ENCODE results near the gene PCDHGB3.
"Not testable (repeated sequence)": the region's sequence is repeated elsewhere in the genome, so short reads cannot be mapped to it uniquely, and the experiment has no call there.

The PCDHGB3 gene

GRCh38 chr5:141359790-141360426, 10.1 kb upstream of the PCDHGB3 start, which contains the start of gene PCDHGB2:
Gene PCDHGB2, plus strand, starts transcription at chr5:141359994. Its CDS starts 142 bp downstream, at chr5:141360136.
- no peak for DNase-seq (ENCODE audit: low read depth, low spot score)
- no CpG with 5 or more reads among the region's 24 CpGs for WGBS (ENCODE audit: insufficient coverage, insufficient read length)
- Histone ChIP-seq H3K36me3 (ENCODE audit: control insufficient read depth, insufficient read depth, low read length) (peaks cover 4% of the 10 kb centered on the region), H3K27me3 (ENCODE audit: control insufficient read depth, insufficient read depth, low read length) (no peaks in the 10 kb centered on the region), H3K9me3 (ENCODE audit: control insufficient read depth, insufficient read depth, low read length) (peaks cover 7% of the 10 kb centered on the region), H3K4me1 (ENCODE audit: control insufficient read depth, insufficient read depth, low read length) (no peaks in the 10 kb centered on the region), H3K27ac (ENCODE audit: low read length) (no peak within 1 kb of the TSS), H3K4me3 (ENCODE audit: low read length) (no peak within 1 kb of the TSS)

GRCh38 chr5:141360685-141361084, 9.4 kb upstream of the PCDHGB3 start:
- no peaks in the 10 kb centered on the region for H3K27me3 ChIP-seq (ENCODE audit: control insufficient read depth, insufficient read depth, low read length)
- H3K36me3 ChIP-seq (ENCODE audit: control insufficient read depth, insufficient read depth, low read length), result peaks cover 4% of the 10 kb centered on the region
- WGBS (ENCODE audit: insufficient coverage, insufficient read length), result no CpG with 5 or more reads among the region's 15 CpGs
- H3K4me3 ChIP-seq (ENCODE audit: low read length), result no peak overlapping the region
- H3K27ac ChIP-seq (ENCODE audit: low read length), result no peak overlapping the region
- H3K9me3 ChIP-seq (ENCODE audit: control insufficient read depth, insufficient read depth, low read length), result peaks cover 7% of the 10 kb centered on the region
- H3K4me1 ChIP-seq (ENCODE audit: control insufficient read depth, insufficient read depth, low read length), result no peaks in the 10 kb centered on the region
- no peak for DNase-seq (ENCODE audit: low read depth, low spot score)

- H3K4me3 ChIP-seq (ENCODE audit: low read length), result no peak overlapping the region
- H3K4me1 ChIP-seq (ENCODE audit: control insufficient read depth, insufficient read depth, low read length), result no peaks in the 10 kb centered on the region
- peaks cover 7% of the 10 kb centered on the region for H3K36me3 ChIP-seq (ENCODE audit: control insufficient read depth, insufficient read depth, low read length)
- no peak overlapping the region for H3K27ac ChIP-seq (ENCODE audit: low read length)
- no peak for DNase-seq (ENCODE audit: low read depth, low spot score)
- H3K9me3 ChIP-seq (ENCODE audit: control insufficient read depth, insufficient read depth, low read length), result peaks cover 7% of the 10 kb centered on the region
- no peaks in the 10 kb centered on the region for H3K27me3 ChIP-seq (ENCODE audit: control insufficient read depth, insufficient read depth, low read length)
These were observed 7.3 kb upstream of the PCDHGB3 start for GRCh38 chr5:141362719-141363118.

- Histone ChIP-seq H3K4me1 (ENCODE audit: control insufficient read depth, insufficient read depth, low read length) (no peaks in the 10 kb centered on the region), H3K36me3 (ENCODE audit: control insufficient read depth, insufficient read depth, low read length) (peaks cover 7% of the 10 kb centered on the region), H3K9me3 (ENCODE audit: control insufficient read depth, insufficient read depth, low read length) (peaks cover 7% of the 10 kb centered on the region), H3K27ac (ENCODE audit: low read length) (no peak within 1 kb of the TSS), H3K4me3 (ENCODE audit: low read length) (no peak within 1 kb of the TSS), H3K27me3 (ENCODE audit: control insufficient read depth, insufficient read depth, low read length) (no peaks in the 10 kb centered on the region)
- DNase-seq (ENCODE audit: low read depth, low spot score), result no peak
- no CpG with 5 or more reads among the region's 34 CpGs for WGBS (ENCODE audit: insufficient coverage, insufficient read length)
These were observed 5.9 kb upstream of the PCDHGB3 start, which contains the start of gene PCDHGA5 for GRCh38 chr5:141363952-141364660. Gene PCDHGA5, plus strand, starts transcription at chr5:141364162. Its CDS starts 169 bp downstream, at chr5:141364331.

GRCh38 chr5:141366016-141366896, 3.8 kb upstream of the PCDHGB3 start:
- Histone ChIP-seq H3K4me3 (ENCODE audit: low read length) (no peak overlapping the region), H3K4me1 (ENCODE audit: control insufficient read depth, insufficient read depth, low read length) (no peaks in the 10 kb centered on the region), H3K36me3 (ENCODE audit: control insufficient read depth, insufficient read depth, low read length) (peaks cover 7% of the 10 kb centered on the region), H3K27ac (ENCODE audit: low read length) (no peak overlapping the region), H3K9me3 (ENCODE audit: control insufficient read depth, insufficient read depth, low read length) (peaks cover 5% of the 10 kb centered on the region), H3K27me3 (ENCODE audit: control insufficient read depth, insufficient read depth, low read length) (no peaks in the 10 kb centered on the region)
- no peak for DNase-seq (ENCODE audit: low read depth, low spot score)
- no CpG with 5 or more reads among the region's 46 CpGs for WGBS (ENCODE audit: insufficient coverage, insufficient read length)

GRCh38 chr5:141371572-141372475, 1.8 kb downstream of the PCDHGB3 start:
- no peak for DNase-seq (ENCODE audit: low read depth, low spot score)
- H3K27ac ChIP-seq (ENCODE audit: low read length), result no peak overlapping the region
- H3K4me3 ChIP-seq (ENCODE audit: low read length), result no peak overlapping the region
- H3K9me3 ChIP-seq (ENCODE audit: control insufficient read depth, insufficient read depth, low read length), result no peaks in the 10 kb centered on the region; the same call in 1 of the 2 replicates
- WGBS (ENCODE audit: insufficient coverage, insufficient read length), result no CpG with 5 or more reads among the region's 69 CpGs
- no peaks in the 10 kb centered on the region; the same call in 1 of the 2 replicates for H3K36me3 ChIP-seq (ENCODE audit: control insufficient read depth, insufficient read depth, low read length)
- H3K27me3 ChIP-seq (ENCODE audit: control insufficient read depth, insufficient read depth, low read length), result no peaks in the 10 kb centered on the region
- no peaks in the 10 kb centered on the region for H3K4me1 ChIP-seq (ENCODE audit: control insufficient read depth, insufficient read depth, low read length)

GRCh38 chr5:141373673-141374317, 3.8 kb downstream of the PCDHGB3 start, which contains the start of gene PCDHGA6:
Gene PCDHGA6, plus strand, starts transcription at chr5:141373891. Its CDS starts 193 bp downstream, at chr5:141374084.
- Histone ChIP-seq H3K9me3 (ENCODE audit: control insufficient read depth, insufficient read depth, low read length) (no peaks in the 10 kb centered on the region; the same call in 1 of the 2 replicates), H3K4me3 (ENCODE audit: low read length) (no peak within 1 kb of the TSS), H3K27ac (ENCODE audit: low read length) (no peak within 1 kb of the TSS), H3K27me3 (ENCODE audit: control insufficient read depth, insufficient read depth, low read length) (no peaks in the 10 kb centered on the region), H3K4me1 (ENCODE audit: control insufficient read depth, insufficient read depth, low read length) (no peaks in the 10 kb centered on the region), H3K36me3 (ENCODE audit: control insufficient read depth, insufficient read depth, low read length) (no peaks in the 10 kb centered on the region; the same call in 1 of the 2 replicates)
- WGBS (ENCODE audit: insufficient coverage, insufficient read length), result no CpG with 5 or more reads among the region's 27 CpGs
- DNase-seq (ENCODE audit: low read depth, low spot score), result no peak

- Histone ChIP-seq H3K4me1 (ENCODE audit: control insufficient read depth, insufficient read depth, low read length) (no peaks in the 10 kb centered on the region), H3K9me3 (ENCODE audit: control insufficient read depth, insufficient read depth, low read length) (no peaks in the 10 kb centered on the region; the same call in 1 of the 2 replicates), H3K4me3 (ENCODE audit: low read length) (no peak overlapping the region), H3K36me3 (ENCODE audit: control insufficient read depth, insufficient read depth, low read length) (no peaks in the 10 kb centered on the region; the same call in 1 of the 2 replicates), H3K27ac (ENCODE audit: low read length) (no peak overlapping the region), H3K27me3 (ENCODE audit: control insufficient read depth, insufficient read depth, low read length) (no peaks in the 10 kb centered on the region)
- no CpG with 5 or more reads among the region's 14 CpGs for WGBS (ENCODE audit: insufficient coverage, insufficient read length)
- DNase-seq (ENCODE audit: low read depth, low spot score), result no peak
These were observed 4.6 kb downstream of the PCDHGB3 start for GRCh38 chr5:141374627-141375026.

- not testable (repeated sequence) for H3K4me3 ChIP-seq (ENCODE audit: low read length); H3K27ac ChIP-seq (ENCODE audit: low read length); H3K36me3 ChIP-seq (ENCODE audit: control insufficient read depth, insufficient read depth, low read length); H3K4me1 ChIP-seq (ENCODE audit: control insufficient read depth, insufficient read depth, low read length); H3K9me3 ChIP-seq (ENCODE audit: control insufficient read depth, insufficient read depth, low read length); H3K27me3 ChIP-seq (ENCODE audit: control insufficient read depth, insufficient read depth, low read length); DNase-seq (ENCODE audit: low read depth, low spot score)
- WGBS (ENCODE audit: insufficient coverage, insufficient read length), result no CpG with 5 or more reads among the region's 48 CpGs
These were observed 5.6 kb downstream of the PCDHGB3 start for GRCh38 chr5:141375444-141376155.

Data from iPS DF 6.9 (cell line).